Progenitor cell of endocrine pancreas (in vitro differentiated cells): ENCODE measurements around the gene PCDH12. TPM values are rescaled to one million over a fixed set of nuclear protein-coding genes. Genes with fewer than 3 reads are reported as not detected.

Experiments used
- DNase-seq: peaks from one replicate; pipeline ENCODE4 v3.0.0; 2021; ENCODE audit warnings: low spot score; ENCODE audit not compliant: unreplicated experiment
- H3K27ac Mint-ChIP-seq: 2 replicates; pipeline ENCODE4 v1.8.0; 2021; ENCODE audit warnings: mild to moderate bottlenecking, moderate library complexity, mixed read lengths
- H3K27me3 Mint-ChIP-seq: 2 replicates; pipeline ENCODE4 v1.8.0; 2021; ENCODE audit warnings: mixed read lengths
- H3K36me3 Mint-ChIP-seq: 2 replicates; pipeline ENCODE4 v1.8.0; 2022; ENCODE audit warnings: mixed read lengths; ENCODE audit not compliant: insufficient read depth
- H3K4me1 Mint-ChIP-seq: 2 replicates; pipeline ENCODE4 v1.8.0; 2021; ENCODE audit warnings: low read depth, mixed read lengths
- H3K4me3 Mint-ChIP-seq: 2 replicates; pipeline ENCODE4 v1.8.0; 2021; ENCODE audit warnings: low read depth, mild to moderate bottlenecking, moderate library complexity, mixed read lengths
- H3K9me3 Mint-ChIP-seq: 2 replicates; pipeline ENCODE4 v1.8.0; 2021; ENCODE audit warnings: low read depth, mixed read lengths
- long read RNA-seq: library from polyadenylated mRNA; unstranded; transcript quantifications from one replicate; pipeline ENCODE4 v2.0.0, GENCODE V29; 2020
- total RNA-seq: library from RNA; stranded (reverse); gene quantifications from 2 replicates; pipeline ENCODE4 v1.2.1, GENCODE V29; 2021
- TF ChIP-seq, protein P1 (sequence below): fragments of 200-600 bp; sonication (generic); IDR thresholded peaks from one replicate; pipeline ENCODE4 v1.5.0; 2021; ENCODE audit warnings: antibody characterized with exemption, mild to moderate bottlenecking; ENCODE audit not compliant: unreplicated experiment

PCDH12 gene
- total RNA-seq = not detected in 2 replicates
- long read RNA-seq, partial matches to known transcripts = 0 of 1 reads
- long read RNA-seq, other reads (novel, unspliced or antisense) = 1 of 1 reads

DNA sequence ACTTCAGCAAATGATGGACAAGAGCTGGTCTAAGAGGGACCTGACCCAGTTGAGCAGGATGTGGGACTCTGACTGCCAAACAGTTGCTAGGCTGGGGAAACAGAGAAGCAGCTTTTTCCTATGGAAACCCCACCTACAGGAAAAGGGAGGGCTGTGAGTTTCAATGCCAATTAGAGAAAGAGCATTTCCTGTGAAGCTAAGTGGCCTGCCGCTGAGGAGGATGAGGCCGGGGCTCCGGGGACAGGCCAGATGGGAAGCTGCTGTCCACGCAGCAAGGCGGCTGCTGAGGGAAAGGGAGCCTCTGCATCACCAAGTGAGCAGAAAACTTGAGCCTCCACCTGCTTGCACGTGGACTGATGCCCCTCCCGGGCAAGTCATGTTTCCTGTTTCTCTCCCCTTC is at the start of gene PCDH12:
TSS of gene PCDH12 (minus strand) at position 90 of the 400 bp plus-strand sequence. CDS start 351 bp downstream, outside the sequence.
- peaks cover 4% of the 10 kb centered on the region for H3K27me3 Mint-ChIP-seq
- no peak within 1 kb of the TSS for H3K4me3 Mint-ChIP-seq
- TF ChIP-seq, protein P1, sequence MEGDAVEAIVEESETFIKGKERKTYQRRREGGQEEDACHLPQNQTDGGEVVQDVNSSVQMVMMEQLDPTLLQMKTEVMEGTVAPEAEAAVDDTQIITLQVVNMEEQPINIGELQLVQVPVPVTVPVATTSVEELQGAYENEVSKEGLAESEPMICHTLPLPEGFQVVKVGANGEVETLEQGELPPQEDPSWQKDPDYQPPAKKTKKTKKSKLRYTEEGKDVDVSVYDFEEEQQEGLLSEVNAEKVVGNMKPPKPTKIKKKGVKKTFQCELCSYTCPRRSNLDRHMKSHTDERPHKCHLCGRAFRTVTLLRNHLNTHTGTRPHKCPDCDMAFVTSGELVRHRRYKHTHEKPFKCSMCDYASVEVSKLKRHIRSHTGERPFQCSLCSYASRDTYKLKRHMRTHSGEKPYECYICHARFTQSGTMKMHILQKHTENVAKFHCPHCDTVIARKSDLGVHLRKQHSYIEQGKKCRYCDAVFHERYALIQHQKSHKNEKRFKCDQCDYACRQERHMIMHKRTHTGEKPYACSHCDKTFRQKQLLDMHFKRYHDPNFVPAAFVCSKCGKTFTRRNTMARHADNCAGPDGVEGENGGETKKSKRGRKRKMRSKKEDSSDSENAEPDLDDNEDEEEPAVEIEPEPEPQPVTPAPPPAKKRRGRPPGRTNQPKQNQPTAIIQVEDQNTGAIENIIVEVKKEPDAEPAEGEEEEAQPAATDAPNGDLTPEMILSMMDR = no peak
- no peaks in the 10 kb centered on the region for H3K9me3 Mint-ChIP-seq
- DNase-seq = no peak
- H3K27ac Mint-ChIP-seq = no peak within 1 kb of the TSS
- no peaks in the 10 kb centered on the region for H3K36me3 Mint-ChIP-seq
- H3K4me1 Mint-ChIP-seq = peaks cover 5% of the 10 kb centered on the region

DNA sequence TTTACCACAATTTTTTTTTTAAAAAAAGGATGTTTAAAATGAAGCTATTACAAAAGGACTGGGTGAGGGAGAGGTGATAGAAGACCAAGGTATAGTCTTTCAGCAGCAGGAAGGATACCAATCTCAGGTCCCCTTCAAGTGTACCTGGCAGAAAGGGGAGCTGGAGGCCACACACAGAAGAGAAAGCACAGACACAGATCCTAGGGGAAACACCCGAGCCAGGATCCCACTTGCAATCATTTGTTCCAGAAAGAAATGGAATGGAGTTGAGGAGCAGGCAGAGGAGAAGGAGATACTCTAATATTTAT is 49.2 kb upstream of the PCDH12 start:
- TF ChIP-seq, protein P1 = no peak
- Mint-ChIP-seq H3K9me3 (no peaks in the 10 kb centered on the region), H3K4me3 (no peak overlapping the region), H3K4me1 (peaks cover 8% of the 10 kb centered on the region), H3K27ac (peak overlapping the region; percentile 56), H3K27me3 (no peaks in the 10 kb centered on the region), H3K36me3 (peaks cover 27% of the 10 kb centered on the region)
- DNase-seq = no peak

DNA sequence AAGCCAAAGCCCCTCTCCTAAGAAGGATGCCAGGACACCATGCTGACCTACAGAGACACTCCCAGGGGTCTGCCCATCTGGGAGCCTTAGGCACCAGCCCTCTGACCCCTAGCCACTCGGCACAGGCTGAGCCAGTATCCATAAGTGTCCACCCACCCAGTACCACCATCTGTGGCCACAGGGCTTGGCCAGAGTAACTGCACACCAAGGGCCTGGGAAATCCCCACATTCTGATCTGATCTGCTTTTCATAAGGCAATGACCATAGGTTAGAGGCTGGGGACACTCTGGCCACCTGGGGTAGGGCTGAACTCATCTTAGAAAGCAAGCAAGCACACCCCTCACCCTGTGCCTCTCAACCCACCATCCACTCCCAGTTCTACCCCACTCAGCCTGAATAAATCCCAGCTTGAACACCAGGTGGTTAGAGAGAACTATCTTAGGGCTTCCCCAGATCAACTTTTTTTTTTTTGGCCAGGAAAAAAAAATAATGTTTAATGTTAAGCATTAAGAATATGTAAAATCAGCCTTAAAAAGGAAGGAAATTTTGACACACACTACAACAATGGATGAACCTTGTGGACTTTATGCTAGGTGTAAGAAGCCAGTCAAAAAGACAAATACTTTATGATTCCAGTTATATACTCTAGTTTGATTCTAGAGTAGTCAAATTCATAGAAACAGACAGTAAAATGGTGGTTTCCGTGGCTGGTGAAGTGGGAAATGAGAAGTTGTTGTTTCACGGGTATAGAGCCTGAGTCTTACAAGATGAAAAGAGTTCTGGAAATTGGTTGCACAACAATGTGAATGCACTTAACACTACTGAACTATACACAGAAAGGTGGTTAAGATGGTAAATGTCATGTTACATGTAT is 48.6 kb upstream of the PCDH12 start:
- TF ChIP-seq, protein P1 = no peak
- Mint-ChIP-seq H3K27ac (no peak overlapping the region), H3K9me3 (no peaks in the 10 kb centered on the region), H3K36me3 (peaks cover 27% of the 10 kb centered on the region), H3K4me1 (peaks cover 3% of the 10 kb centered on the region), H3K4me3 (no peak overlapping the region), H3K27me3 (no peaks in the 10 kb centered on the region)
- DNase-seq = no peak

DNA sequence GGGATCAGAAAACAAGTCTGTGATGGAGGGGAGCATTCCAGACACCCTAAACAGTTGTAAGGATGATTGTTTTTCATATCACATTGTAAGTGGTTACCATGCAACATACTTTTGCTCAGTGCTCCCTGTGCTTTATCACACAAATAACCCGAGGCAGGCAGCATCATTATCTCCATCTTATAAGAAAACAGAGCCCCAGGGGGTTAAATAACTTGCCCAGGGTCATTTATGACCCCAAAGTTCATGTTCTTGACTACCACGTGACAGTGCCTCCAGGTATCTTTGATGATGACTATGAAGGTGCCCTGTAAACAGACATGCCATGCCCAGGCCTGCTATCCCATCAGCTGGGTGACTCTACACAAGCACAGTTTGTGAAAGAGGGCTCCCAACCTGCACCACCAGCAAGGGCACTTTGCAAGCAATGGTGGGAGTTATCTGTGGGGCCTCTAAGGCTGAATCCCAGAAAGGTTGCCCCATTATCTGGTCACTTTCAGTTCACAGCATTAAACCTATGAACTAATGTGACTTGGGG is 45.3 kb upstream of the PCDH12 start:
- H3K27ac Mint-ChIP-seq = no peak overlapping the region
- no peak for DNase-seq
- TF ChIP-seq, protein P1 = no peak
- H3K9me3 Mint-ChIP-seq = no peaks in the 10 kb centered on the region
- no peaks in the 10 kb centered on the region for H3K27me3 Mint-ChIP-seq
- H3K4me1 Mint-ChIP-seq = peaks cover 3% of the 10 kb centered on the region
- peaks cover 32% of the 10 kb centered on the region for H3K36me3 Mint-ChIP-seq
- no peak overlapping the region for H3K4me3 Mint-ChIP-seq

DNA sequence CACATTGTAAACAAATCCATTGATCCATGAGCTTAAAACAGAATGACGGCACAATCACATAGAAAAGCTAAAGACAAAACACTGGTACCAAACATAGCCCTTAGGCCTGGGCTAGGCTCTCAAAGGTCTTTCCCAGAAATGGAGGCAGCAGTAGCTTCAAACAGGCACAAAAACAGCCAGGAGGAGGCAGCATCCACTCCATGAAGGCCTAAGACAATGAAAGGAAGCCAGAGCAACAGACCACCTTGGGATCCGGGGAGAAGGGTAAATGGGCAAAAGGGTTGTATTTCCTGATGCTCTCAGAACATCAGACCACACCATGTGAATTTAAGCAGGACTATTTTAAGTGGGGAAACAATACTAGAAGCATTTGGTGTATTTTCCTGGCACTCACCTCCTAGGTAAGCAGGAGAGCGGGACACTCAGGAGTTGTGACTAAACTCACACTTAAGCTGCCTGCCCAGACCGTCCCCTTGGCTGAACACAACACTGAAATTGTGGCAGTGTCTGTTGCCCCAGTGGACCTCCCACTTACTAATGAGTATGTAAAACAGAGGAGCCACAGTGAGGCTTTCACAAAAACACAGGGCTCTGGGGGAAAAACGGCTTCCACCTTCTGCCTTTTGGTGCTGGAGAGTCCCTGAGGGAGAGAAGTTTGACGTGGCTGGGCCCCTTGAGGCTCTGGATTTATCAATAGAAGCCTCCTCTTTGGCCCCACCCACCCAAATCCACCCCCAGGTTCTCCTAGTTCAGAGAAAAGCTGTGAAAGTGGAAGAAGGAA is 42.9 kb upstream of the PCDH12 start:
- Mint-ChIP-seq H3K27ac (peak overlapping the region; percentile 82), H3K9me3 (no peaks in the 10 kb centered on the region), H3K36me3 (peaks cover 26% of the 10 kb centered on the region), H3K4me3 (no peak overlapping the region), H3K27me3 (no peaks in the 10 kb centered on the region), H3K4me1 (peaks cover 3% of the 10 kb centered on the region)
- TF ChIP-seq, protein P1 = peak; percentile 32
- DNase-seq = no peak
